Measurements from ENCODE around the gene COPG2. TPM values are rescaled to one million over a fixed set of nuclear protein-coding genes. Genes with fewer than 3 reads are reported as not detected.

Gene COPG2
- polyA plus RNA-seq, 1 donor from 2014 or later: 37.9 TPM

- Histone ChIP-seq H3K4me2 (ENCODE audit: low read length) (no peak overlapping the region), H3K9me3 (ENCODE audit: low read length) (no peaks in the 10 kb centered on the region), H3F3A (ENCODE audit: insufficient read depth, low read length, poor library complexity, severe bottlenecking) (no peaks in the 10 kb centered on the region), H3K9me2 (ENCODE audit: insufficient read depth, low read length) (no peaks in the 10 kb centered on the region), H3K4me3 (ENCODE audit: low read length) (no peak overlapping the region), H3K27me3 (ENCODE audit: insufficient read depth, low read depth, low read length) (no peaks in the 10 kb centered on the region), H3K36me3 (ENCODE audit: insufficient read depth, low read length) (no peaks in the 10 kb centered on the region), H2AFZ (ENCODE audit: low read depth, low read length) (no peak overlapping the region), H4K20me1 (ENCODE audit: insufficient read depth) (no peaks in the 10 kb centered on the region), H3K79me2 (replicated peaks; ENCODE audit: insufficient read depth, low read length) (no peaks in the 10 kb centered on the region), H3K9ac (ENCODE audit: low read length) (no peak overlapping the region), H3K27ac (ENCODE audit: low read length) (no peak overlapping the region)
- no peak for TF ChIP-seq SMC3 (conservative IDR thresholded peaks at IDR 0.05; ENCODE audit: poor library complexity)
- no peak for TF ChIP-seq EZH2 (IDR thresholded peaks at IDR 0.05; ENCODE audit: borderline replicate concordance, insufficient read depth, low read length, poor library complexity, severe bottlenecking)
- TF ChIP-seq MXI1 (conservative IDR thresholded peaks at IDR 0.05; ENCODE audit: poor library complexity, severe bottlenecking): no peak
- TF ChIP-seq CTCF (IDR thresholded peaks at IDR 0.05; ENCODE audit: poor library complexity, severe bottlenecking): no peak
- no peak for TF ChIP-seq EP300 (conservative IDR thresholded peaks at IDR 0.05; ENCODE audit: poor library complexity, severe bottlenecking)
- no peak for TF ChIP-seq TAF1 (IDR thresholded peaks at IDR 0.05; ENCODE audit: low read depth)
- no peak for TF ChIP-seq REST (IDR thresholded peaks at IDR 0.05; ENCODE audit: borderline replicate concordance)
- TF ChIP-seq RAD21 (conservative IDR thresholded peaks at IDR 0.05): no peak
- no peak for TF ChIP-seq POLR2AphosphoS5 (IDR thresholded peaks at IDR 0.05)
These were observed 17.9 kb downstream of the COPG2 start for GRCh38 chr7:130650611-130651120.

GRCh38 chr7:130649004-130649790 lies 19.4 kb downstream of the COPG2 start:
- Histone ChIP-seq H3K9ac (ENCODE audit: low read length) (no peak overlapping the region), H3K4me3 (ENCODE audit: low read length) (no peak overlapping the region), H3K27me3 (ENCODE audit: insufficient read depth, low read depth, low read length) (no peaks in the 10 kb centered on the region), H3K9me2 (ENCODE audit: insufficient read depth, low read length) (no peaks in the 10 kb centered on the region), H3K27ac (ENCODE audit: low read length) (no peak overlapping the region), H3K79me2 (replicated peaks; ENCODE audit: insufficient read depth, low read length) (no peaks in the 10 kb centered on the region), H3K9me3 (ENCODE audit: low read length) (no peaks in the 10 kb centered on the region), H2AFZ (ENCODE audit: low read depth, low read length) (no peak overlapping the region), H4K20me1 (ENCODE audit: insufficient read depth) (no peaks in the 10 kb centered on the region), H3F3A (ENCODE audit: insufficient read depth, low read length, poor library complexity, severe bottlenecking) (no peaks in the 10 kb centered on the region), H3K36me3 (ENCODE audit: insufficient read depth, low read length) (no peaks in the 10 kb centered on the region), H3K4me2 (ENCODE audit: low read length) (no peak overlapping the region)
- TF ChIP-seq EZH2 (IDR thresholded peaks at IDR 0.05; ENCODE audit: borderline replicate concordance, insufficient read depth, low read length, poor library complexity, severe bottlenecking): no peak
- TF ChIP-seq MXI1 (conservative IDR thresholded peaks at IDR 0.05; ENCODE audit: poor library complexity, severe bottlenecking): no peak
- TF ChIP-seq CTCF (IDR thresholded peaks at IDR 0.05; ENCODE audit: poor library complexity, severe bottlenecking): no peak
- TF ChIP-seq TAF1 (IDR thresholded peaks at IDR 0.05; ENCODE audit: low read depth): no peak
- no peak for TF ChIP-seq POLR2AphosphoS5 (IDR thresholded peaks at IDR 0.05)
- TF ChIP-seq REST (IDR thresholded peaks at IDR 0.05; ENCODE audit: borderline replicate concordance): no peak
- TF ChIP-seq EP300 (conservative IDR thresholded peaks at IDR 0.05; ENCODE audit: poor library complexity, severe bottlenecking): no peak
- no peak for TF ChIP-seq RAD21 (conservative IDR thresholded peaks at IDR 0.05)
- TF ChIP-seq SMC3 (conservative IDR thresholded peaks at IDR 0.05; ENCODE audit: poor library complexity): no peak
